Smooth muscle cell (in vitro differentiated cells): ENCODE results near the gene THAP12. TPM values are rescaled to one million over a fixed set of nuclear protein-coding genes. Genes with fewer than 3 reads are reported as not detected.

Experiments used
- DNase-seq: peaks from one replicate; lab custom pipeline; 2025; ENCODE audit not compliant: unreplicated experiment; lab: John Stamatoyannopoulos, UW
- H2AFZ ChIP-seq: fragments of 200-600 bp; sonication (generic); 2 replicates; pipeline ENCODE4 v1.6.0; 2016; ENCODE audit warnings: antibody characterized with exemption, low read depth, mild to moderate bottlenecking
- H3F3A ChIP-seq: fragments of 200-600 bp; sonication (generic); 2 replicates; pipeline ENCODE4 v1.6.0; 2017; ENCODE audit warnings: antibody characterized with exemption, low read depth
- H3K27ac ChIP-seq: fragments of 200-600 bp; sonication (generic); 2 replicates; pipeline ENCODE4 v1.5.1; 2016; ENCODE audit warnings: low read depth, mild to moderate bottlenecking
- H3K27me3 ChIP-seq: fragments of 200-600 bp; sonication (generic); 2 replicates; pipeline ENCODE4 v1.6.1; 2016; ENCODE audit warnings: low read depth, mild to moderate bottlenecking
- H3K36me3 ChIP-seq: fragments of 200-600 bp; sonication (generic); 2 replicates; pipeline ENCODE4 v1.5.1; 2016; ENCODE audit warnings: low read depth
- H3K4me1 ChIP-seq: fragments of 200-600 bp; sonication (generic); 2 replicates; pipeline ENCODE4 v1.5.1; 2016; ENCODE audit warnings: low read depth
- H3K4me2 ChIP-seq: fragments of 200-600 bp; sonication (generic); 2 replicates; pipeline ENCODE4 v1.6.0; 2016; ENCODE audit warnings: mild to moderate bottlenecking
- H3K4me3 ChIP-seq: fragments of 200-600 bp; sonication (generic); 2 replicates; pipeline ENCODE4 v1.5.1; 2016; ENCODE audit warnings: mild to moderate bottlenecking
- H3K79me2 ChIP-seq: fragments of 200-600 bp; sonication (generic); 2 replicates; pipeline ENCODE4 v1.6.0; 2016; ENCODE audit warnings: low read depth, mild to moderate bottlenecking
- H3K9ac ChIP-seq: fragments of 200-600 bp; sonication (generic); 2 replicates; pipeline ENCODE4 v1.6.0; 2016; ENCODE audit warnings: low read depth
- H3K9me3 ChIP-seq: fragments of 200-600 bp; sonication (generic); replicated peaks from 2 replicates; pipeline ENCODE4 v1.5.1; 2016; ENCODE audit warnings: low read depth
- H4K20me1 ChIP-seq: fragments of 200-600 bp; sonication (generic); 2 replicates; pipeline ENCODE4 v1.6.0; 2016; ENCODE audit warnings: low read depth
- WGBS: methylation state at CpG from one replicate; pipeline ENCODE4 v1.1.7; 2016; ENCODE audit warnings: low lambda C conversion rate; 5-methylcytosine and 5-hydroxymethylcytosine counted together
- polyA plus RNA-seq: library from polyadenylated mRNA; unstranded; fragments of >200 nt; fragmentation: Nextera tagmentation; extraction: Ambion mirVana; gene quantifications from 2 replicates; pipeline ENCODE4 v1.2.1, GENCODE V29; 2016
- total RNA-seq: library from RNA; depleted of rRNA; stranded (reverse); fragments of >200 nt; gene quantifications from 2 replicates; pipeline ENCODE4 v1.2.3, GENCODE V29; 2014
- TF ChIP-seq, protein P1 (sequence below): fragments of 200-600 bp; sonication (generic); IDR thresholded peaks from 2 replicates; pipeline ENCODE4 v1.5.1; 2017; ENCODE audit warnings: borderline replicate concordance, mild to moderate bottlenecking, antibody characterized with exemption; ENCODE audit not compliant: insufficient read depth, poor library complexity, severe bottlenecking

The THAP12 gene
- total and polyA plus RNA-seq, 2 experiments from 2014 or later = 17.2 to 55.0 TPM

DNA sequence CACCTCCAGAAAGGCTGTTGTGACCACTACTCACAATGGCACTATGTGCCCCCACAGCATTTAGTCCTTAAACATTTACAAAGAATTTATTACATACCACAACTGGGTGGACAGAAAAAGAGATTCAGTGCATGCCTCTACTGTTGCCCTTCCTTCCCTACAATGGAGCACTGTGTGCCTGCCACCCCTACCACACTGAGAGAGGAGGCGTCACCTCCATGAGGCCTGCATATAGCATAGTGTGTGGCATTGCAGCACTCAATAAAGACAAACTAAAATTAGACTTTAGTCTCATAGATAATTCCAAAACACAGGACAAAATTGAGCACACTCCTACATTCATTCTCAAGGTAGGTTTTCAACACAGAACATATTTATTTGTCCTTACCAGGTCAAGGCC is 25.8 kb downstream of the THAP12 start:
- H3K36me3 ChIP-seq = peaks cover 29% of the 10 kb centered on the region
- H3K27ac ChIP-seq = no peak overlapping the region
- H3K27me3 ChIP-seq = no peaks in the 10 kb centered on the region
- peaks cover 3% of the 10 kb centered on the region for H3K9me3 ChIP-seq
- TF ChIP-seq, protein P1, sequence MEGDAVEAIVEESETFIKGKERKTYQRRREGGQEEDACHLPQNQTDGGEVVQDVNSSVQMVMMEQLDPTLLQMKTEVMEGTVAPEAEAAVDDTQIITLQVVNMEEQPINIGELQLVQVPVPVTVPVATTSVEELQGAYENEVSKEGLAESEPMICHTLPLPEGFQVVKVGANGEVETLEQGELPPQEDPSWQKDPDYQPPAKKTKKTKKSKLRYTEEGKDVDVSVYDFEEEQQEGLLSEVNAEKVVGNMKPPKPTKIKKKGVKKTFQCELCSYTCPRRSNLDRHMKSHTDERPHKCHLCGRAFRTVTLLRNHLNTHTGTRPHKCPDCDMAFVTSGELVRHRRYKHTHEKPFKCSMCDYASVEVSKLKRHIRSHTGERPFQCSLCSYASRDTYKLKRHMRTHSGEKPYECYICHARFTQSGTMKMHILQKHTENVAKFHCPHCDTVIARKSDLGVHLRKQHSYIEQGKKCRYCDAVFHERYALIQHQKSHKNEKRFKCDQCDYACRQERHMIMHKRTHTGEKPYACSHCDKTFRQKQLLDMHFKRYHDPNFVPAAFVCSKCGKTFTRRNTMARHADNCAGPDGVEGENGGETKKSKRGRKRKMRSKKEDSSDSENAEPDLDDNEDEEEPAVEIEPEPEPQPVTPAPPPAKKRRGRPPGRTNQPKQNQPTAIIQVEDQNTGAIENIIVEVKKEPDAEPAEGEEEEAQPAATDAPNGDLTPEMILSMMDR = no peak
- 97% methylated on average over 1 of the region's 1 CpG for WGBS
- H2AFZ ChIP-seq = no peak overlapping the region
- H3K79me2 ChIP-seq = peaks cover 3% of the 10 kb centered on the region
- no peaks in the 10 kb centered on the region for H3F3A ChIP-seq
- H3K4me2 ChIP-seq = no peak overlapping the region
- no peak for DNase-seq
- H3K4me3 ChIP-seq = no peak overlapping the region
- H4K20me1 ChIP-seq = peaks cover 4% of the 10 kb centered on the region
- H3K4me1 ChIP-seq = no peaks in the 10 kb centered on the region
- H3K9ac ChIP-seq = no peak overlapping the region

DNA sequence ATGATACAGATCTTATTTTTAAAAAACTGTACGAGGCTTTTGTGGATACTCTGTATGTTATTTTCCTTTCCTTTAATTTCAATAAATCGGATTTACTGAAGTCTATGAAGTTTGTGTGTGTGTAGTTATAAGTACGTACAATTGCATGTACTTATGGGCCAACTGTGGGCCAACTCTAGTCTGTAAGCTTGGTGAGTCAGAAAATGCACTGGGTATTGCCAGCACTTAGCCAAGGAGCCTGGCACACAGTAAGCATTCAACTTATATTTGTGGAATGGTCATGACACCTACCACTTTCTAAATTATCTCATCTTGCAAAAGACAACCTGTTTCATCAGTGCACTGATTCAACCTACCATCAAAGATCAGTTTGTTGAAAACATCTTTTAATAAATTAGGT is 32.6 kb downstream of the THAP12 start:
- Histone ChIP-seq H3K27me3 (no peaks in the 10 kb centered on the region), H3K9ac (no peak overlapping the region), H3K36me3 (peaks cover 6% of the 10 kb centered on the region), H3K4me3 (no peak overlapping the region), H3K9me3 (no peaks in the 10 kb centered on the region), H3K79me2 (no peaks in the 10 kb centered on the region), H3K4me2 (no peak overlapping the region), H2AFZ (no peak overlapping the region), H3K27ac (no peak overlapping the region), H3K4me1 (no peaks in the 10 kb centered on the region), H3F3A (no peaks in the 10 kb centered on the region), H4K20me1 (no peaks in the 10 kb centered on the region)
- TF ChIP-seq, protein P1 = no peak
- DNase-seq = no peak
- WGBS = 99% methylated on average over 3 of the region's 3 CpGs

DNA sequence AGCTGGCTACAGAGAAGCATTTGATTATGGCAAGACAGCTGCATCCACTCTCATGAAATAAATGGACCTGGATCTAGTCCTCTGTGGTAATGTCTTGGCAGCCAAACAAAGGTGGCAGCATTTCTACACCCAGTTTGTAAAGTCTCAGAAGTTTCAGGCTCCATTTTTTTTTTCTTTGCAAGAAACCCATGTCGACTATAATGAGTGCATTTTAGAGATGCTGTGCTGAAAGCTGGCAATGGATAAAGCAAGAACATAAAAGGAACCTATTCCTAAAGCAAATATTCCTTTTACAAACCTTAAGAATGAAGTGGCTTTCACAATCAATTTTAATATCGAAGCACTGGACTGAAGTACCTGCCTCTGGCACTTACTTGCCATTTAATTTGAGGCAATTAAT is 33.5 kb downstream of the THAP12 start:
- Histone ChIP-seq H3K36me3 (no peaks in the 10 kb centered on the region), H3K27me3 (no peaks in the 10 kb centered on the region), H3F3A (no peaks in the 10 kb centered on the region), H3K4me2 (no peak overlapping the region), H3K79me2 (no peaks in the 10 kb centered on the region), H3K27ac (no peak overlapping the region), H4K20me1 (no peaks in the 10 kb centered on the region), H3K4me1 (no peaks in the 10 kb centered on the region), H3K9me3 (no peaks in the 10 kb centered on the region), H2AFZ (no peak overlapping the region), H3K9ac (no peak overlapping the region), H3K4me3 (no peak overlapping the region)
- TF ChIP-seq, protein P1 = no peak
- WGBS = 92% methylated on average over 2 of the region's 2 CpGs
- DNase-seq = no peak

DNA sequence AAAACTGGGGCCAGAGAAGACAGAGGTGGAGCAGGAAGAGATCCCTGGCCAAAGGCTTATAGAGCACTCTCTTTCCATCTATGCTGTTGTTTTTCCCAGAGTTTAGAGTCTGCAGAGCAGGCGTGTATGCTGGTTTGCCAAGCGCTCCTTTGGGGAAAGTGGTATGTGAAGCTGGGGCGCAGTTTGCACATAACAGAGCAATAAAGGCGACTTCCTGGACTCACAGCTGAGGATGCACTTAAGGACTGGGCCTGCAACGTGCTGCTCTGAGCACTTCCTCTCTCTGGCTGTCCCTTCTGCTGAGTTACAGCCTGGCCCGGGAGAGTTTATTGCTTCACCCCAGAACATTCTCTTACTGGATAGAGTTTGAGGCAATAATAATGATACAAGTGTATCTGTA is 41.7 kb downstream of the THAP12 start:
- H3K9me3 ChIP-seq = no peaks in the 10 kb centered on the region
- WGBS = 73% methylated on average over 6 of the region's 6 CpGs
- H3F3A ChIP-seq = no peaks in the 10 kb centered on the region
- no peaks in the 10 kb centered on the region for H4K20me1 ChIP-seq
- no peaks in the 10 kb centered on the region for H3K27me3 ChIP-seq
- no peak overlapping the region for H3K4me2 ChIP-seq
- H3K36me3 ChIP-seq = no peaks in the 10 kb centered on the region
- H3K4me3 ChIP-seq = no peak overlapping the region
- no peaks in the 10 kb centered on the region for H3K4me1 ChIP-seq
- H2AFZ ChIP-seq = no peak overlapping the region
- H3K27ac ChIP-seq = no peak overlapping the region
- TF ChIP-seq, protein P1 = no peak
- DNase-seq = no peak
- no peaks in the 10 kb centered on the region for H3K79me2 ChIP-seq
- H3K9ac ChIP-seq = no peak overlapping the region
